Mesothelial cell of epicardium (in vitro differentiated cells): ENCODE results near the gene PSTK. TPM values are rescaled to one million over a fixed set of nuclear protein-coding genes. Genes with fewer than 3 reads are reported as not detected.

Experiments used
- DNase-seq, 2 experiments: peaks; one replicate each; pipeline ENCODE4 v3.0.0; 2021; ENCODE audit warnings: low spot score in 2 of 2; ENCODE audit not compliant: unreplicated experiment in 2 of 2
- H3K27ac Mint-ChIP-seq: 2 replicates; pipeline ENCODE4 v1.8.0; 2021; ENCODE audit warnings: mixed read lengths
- H3K27me3 Mint-ChIP-seq: 2 replicates; pipeline ENCODE4 v1.8.0; 2021; ENCODE audit warnings: low read depth, mixed read lengths
- H3K36me3 Mint-ChIP-seq: 2 replicates; pipeline ENCODE4 v1.8.0; 2021; ENCODE audit warnings: mixed read lengths
- H3K4me1 Mint-ChIP-seq: 2 replicates; pipeline ENCODE4 v1.8.0; 2021; ENCODE audit warnings: mixed read lengths
- H3K4me3 Mint-ChIP-seq: 2 replicates; pipeline ENCODE4 v1.8.0; 2021; ENCODE audit warnings: mild to moderate bottlenecking, moderate library complexity, mixed read lengths
- H3K9me3 Mint-ChIP-seq: 2 replicates; pipeline ENCODE4 v1.8.0; 2021; ENCODE audit warnings: mixed read lengths
- total RNA-seq: library from RNA; stranded (reverse); gene quantifications from 3 replicates; pipeline ENCODE4 v1.2.1, GENCODE V29; 2021
- TF ChIP-seq, protein P1 (sequence below): fragments of 200-600 bp; sonication (generic); IDR thresholded peaks from one replicate; pipeline ENCODE4 v1.5.0; 2021; ENCODE audit warnings: antibody characterized with exemption; ENCODE audit not compliant: unreplicated experiment

PSTK gene
- total RNA-seq, 1 donor from 2014 or later, result 9.1 TPM

DNA sequence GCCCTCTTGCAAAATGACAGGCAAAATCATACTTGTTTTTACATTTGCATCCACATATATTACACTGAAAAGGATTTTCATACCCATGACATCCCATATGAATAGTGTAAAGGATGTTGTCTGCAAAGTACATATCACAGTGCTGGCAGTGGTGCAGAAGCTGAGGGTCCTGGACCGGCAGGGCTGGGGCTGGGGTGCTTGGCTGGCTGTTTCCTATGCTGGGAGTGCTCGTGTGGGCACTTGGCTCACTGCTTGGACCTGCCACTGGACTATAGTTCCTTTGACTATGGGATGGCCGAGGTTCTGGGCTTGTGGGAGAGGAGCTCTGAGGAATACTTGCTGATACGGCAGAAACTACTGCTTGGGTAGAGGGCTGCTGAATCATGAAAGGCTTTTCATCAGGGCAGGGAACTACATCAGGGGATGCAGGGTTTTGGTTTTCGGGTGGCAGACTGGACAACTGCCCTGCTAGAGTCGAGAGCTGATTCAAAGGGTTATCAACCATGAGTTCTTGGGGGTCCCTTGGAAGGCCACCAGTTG is 13.7 kb downstream of the PSTK start:
- H3K4me3 Mint-ChIP-seq, result no peak overlapping the region
- DNase-seq, result no peak
- H3K27ac Mint-ChIP-seq, result no peak overlapping the region
- H3K9me3 Mint-ChIP-seq, result no peaks in the 10 kb centered on the region
- H3K27me3 Mint-ChIP-seq, result no peaks in the 10 kb centered on the region
- no peaks in the 10 kb centered on the region for H3K4me1 Mint-ChIP-seq
- TF ChIP-seq, protein P1, sequence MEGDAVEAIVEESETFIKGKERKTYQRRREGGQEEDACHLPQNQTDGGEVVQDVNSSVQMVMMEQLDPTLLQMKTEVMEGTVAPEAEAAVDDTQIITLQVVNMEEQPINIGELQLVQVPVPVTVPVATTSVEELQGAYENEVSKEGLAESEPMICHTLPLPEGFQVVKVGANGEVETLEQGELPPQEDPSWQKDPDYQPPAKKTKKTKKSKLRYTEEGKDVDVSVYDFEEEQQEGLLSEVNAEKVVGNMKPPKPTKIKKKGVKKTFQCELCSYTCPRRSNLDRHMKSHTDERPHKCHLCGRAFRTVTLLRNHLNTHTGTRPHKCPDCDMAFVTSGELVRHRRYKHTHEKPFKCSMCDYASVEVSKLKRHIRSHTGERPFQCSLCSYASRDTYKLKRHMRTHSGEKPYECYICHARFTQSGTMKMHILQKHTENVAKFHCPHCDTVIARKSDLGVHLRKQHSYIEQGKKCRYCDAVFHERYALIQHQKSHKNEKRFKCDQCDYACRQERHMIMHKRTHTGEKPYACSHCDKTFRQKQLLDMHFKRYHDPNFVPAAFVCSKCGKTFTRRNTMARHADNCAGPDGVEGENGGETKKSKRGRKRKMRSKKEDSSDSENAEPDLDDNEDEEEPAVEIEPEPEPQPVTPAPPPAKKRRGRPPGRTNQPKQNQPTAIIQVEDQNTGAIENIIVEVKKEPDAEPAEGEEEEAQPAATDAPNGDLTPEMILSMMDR, result no peak
- H3K36me3 Mint-ChIP-seq, result peaks cover 15% of the 10 kb centered on the region

DNA sequence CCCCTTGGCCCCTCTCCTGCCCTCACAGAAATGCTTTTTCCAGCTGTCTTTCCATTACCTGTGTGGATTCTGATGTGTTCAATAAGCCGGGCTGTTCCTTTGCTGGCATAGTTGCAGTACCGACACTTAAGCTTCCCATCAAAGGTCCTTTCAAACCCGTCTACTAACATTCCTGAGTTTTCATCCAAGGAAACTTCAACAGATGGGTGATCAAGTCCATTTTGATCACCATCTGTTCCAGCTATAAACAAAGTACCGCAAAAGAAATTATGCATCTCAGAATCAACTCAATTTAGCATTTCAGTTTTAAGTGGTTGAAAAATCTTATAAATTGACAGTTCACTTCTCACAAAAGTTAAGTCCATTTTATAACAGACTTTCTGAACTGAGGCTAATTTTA is 15.7 kb downstream of the PSTK start:
- H3K27ac Mint-ChIP-seq, result no peak overlapping the region
- no peak for DNase-seq
- H3K27me3 Mint-ChIP-seq, result no peaks in the 10 kb centered on the region
- TF ChIP-seq, protein P1, result no peak
- H3K36me3 Mint-ChIP-seq, result peaks cover 14% of the 10 kb centered on the region
- no peaks in the 10 kb centered on the region for H3K9me3 Mint-ChIP-seq
- no peaks in the 10 kb centered on the region for H3K4me1 Mint-ChIP-seq
- no peak overlapping the region for H3K4me3 Mint-ChIP-seq

DNA sequence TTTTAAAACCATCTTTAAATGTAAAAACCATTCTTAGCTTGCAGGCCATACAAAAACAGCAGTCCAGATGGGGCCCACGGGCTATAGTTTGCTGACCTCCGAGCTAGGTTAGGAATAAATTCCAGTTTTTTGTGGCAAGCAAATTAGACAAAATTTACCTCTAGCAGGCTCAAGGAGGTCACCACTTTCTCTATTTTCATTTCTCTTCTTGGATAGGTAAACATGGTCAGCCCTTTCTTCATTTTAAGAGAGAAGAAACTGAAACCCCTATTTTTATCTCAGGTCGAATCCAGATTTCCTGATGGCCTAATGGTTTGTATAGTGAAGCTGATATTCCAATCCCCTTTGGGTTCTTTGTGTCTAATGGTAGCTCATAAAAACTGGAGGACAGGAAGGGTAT is 17.7 kb downstream of the PSTK start:
- Mint-ChIP-seq H3K9me3 (no peaks in the 10 kb centered on the region), H3K4me1 (no peaks in the 10 kb centered on the region), H3K4me3 (no peak overlapping the region), H3K27ac (no peak overlapping the region), H3K27me3 (no peaks in the 10 kb centered on the region), H3K36me3 (peaks cover 13% of the 10 kb centered on the region)
- TF ChIP-seq, protein P1, result no peak
- DNase-seq, result no peak

DNA sequence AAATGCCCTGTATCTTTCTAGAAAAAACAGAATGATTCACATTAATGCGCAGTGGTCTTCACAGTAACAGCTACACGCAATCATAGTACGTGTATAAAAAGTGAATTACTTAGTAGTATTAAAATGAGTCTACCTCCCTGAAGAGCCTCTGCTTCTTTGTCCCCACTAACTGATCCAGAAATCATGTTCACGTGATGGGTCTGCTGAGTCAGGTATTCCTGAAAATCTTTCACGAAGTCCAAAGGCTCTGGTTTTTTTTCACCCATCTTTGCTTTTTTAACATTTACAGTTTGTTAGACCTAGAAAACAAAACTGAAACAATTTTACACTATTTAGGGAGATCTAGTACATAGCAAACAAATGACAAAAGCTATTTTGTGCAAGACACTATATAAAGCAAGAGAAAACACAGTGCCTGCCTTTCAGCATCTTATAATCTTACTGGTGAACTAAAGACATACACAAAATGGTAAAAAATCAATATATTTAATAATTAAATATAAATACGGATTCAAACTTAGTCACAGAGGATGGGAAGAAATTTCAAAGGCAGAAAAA is 18.2 kb downstream of the PSTK start:
- Mint-ChIP-seq H3K27me3 (no peaks in the 10 kb centered on the region), H3K27ac (no peak overlapping the region)
- no peak for DNase-seq

DNA sequence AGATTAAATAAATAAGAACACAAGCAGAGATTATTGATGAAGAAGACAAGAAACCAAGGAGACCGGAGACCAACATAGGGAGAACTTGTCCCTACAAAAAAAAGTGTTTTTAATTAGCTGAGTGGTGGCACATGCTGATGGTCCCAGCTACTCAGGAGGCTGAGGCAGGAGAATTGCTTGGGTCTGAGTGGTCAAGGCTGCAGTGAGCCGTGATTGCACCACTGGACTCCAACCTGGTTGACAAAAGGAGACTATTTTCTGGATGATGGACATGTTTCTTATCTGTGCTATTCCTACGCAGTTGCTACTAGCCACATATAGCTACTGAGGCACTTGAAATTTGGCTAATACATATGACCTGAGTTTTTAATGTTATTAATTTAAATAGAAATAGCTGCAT is 18.7 kb downstream of the PSTK start:
- Mint-ChIP-seq H3K9me3 (no peaks in the 10 kb centered on the region), H3K27ac (no peak overlapping the region), H3K4me1 (no peaks in the 10 kb centered on the region), H3K4me3 (no peak overlapping the region), H3K27me3 (no peaks in the 10 kb centered on the region), H3K36me3 (peaks cover 12% of the 10 kb centered on the region)
- no peak for DNase-seq
- TF ChIP-seq, protein P1, result no peak

More for the DNA sequence above, 18.2 kb downstream of the PSTK start:
- Mint-ChIP-seq H3K4me3 (no peak overlapping the region), H3K36me3 (peaks cover 13% of the 10 kb centered on the region), H3K4me1 (no peaks in the 10 kb centered on the region), H3K9me3 (no peaks in the 10 kb centered on the region)
- TF ChIP-seq, protein P1, result no peak

DNA sequence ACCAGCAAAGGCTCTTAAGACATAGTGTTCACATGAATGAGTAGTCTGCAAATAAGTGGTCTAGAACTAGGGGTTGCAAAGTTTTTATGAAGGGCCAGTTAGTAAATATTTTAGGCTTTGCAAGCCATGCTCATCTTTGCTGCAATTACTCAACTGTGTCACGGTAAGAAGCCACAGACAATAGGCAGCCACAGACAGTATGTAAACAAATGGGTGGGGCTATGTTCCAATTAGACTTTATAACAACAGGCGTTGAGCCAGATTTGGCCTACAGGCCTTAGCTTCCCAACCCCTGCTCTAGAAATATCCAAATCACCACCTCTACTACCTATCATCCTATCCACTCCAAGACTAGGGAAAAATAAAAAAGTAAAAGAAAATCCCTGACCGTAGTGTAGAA is 19.1 kb downstream of the PSTK start:
- no peaks in the 10 kb centered on the region for H3K9me3 Mint-ChIP-seq
- no peaks in the 10 kb centered on the region for H3K27me3 Mint-ChIP-seq
- DNase-seq, result no peak
- no peak overlapping the region for H3K27ac Mint-ChIP-seq
- H3K4me3 Mint-ChIP-seq, result no peak overlapping the region
- peaks cover 10% of the 10 kb centered on the region for H3K36me3 Mint-ChIP-seq
- TF ChIP-seq, protein P1, result no peak
- no peaks in the 10 kb centered on the region for H3K4me1 Mint-ChIP-seq
